ENCODE results near the gene RBPJL. TPM values are rescaled to one million over a fixed set of nuclear protein-coding genes. Genes with fewer than 3 reads are reported as not detected.

Gene RBPJL
- total RNA-seq, 1 experiment from 2014 or later, result not detected

DNA sequence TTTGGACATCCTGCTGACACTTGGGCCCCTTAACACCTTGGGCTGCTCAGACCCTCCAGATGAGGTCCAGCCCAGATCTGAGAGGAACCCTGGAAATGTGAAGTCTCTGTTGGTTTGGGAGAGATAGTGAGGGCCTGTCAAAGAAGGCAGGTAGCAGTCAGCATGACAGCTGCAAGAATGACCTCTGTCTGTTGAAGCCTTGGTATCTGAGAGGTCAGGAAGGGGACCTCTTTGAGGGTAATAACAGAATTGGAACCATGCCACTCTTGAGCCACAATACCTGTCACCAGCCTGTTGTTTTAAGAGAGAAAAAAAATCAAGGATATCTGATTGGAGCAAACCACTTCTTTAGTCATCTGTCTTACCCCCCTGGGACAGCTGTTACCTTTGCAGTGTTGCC lies 60.5 kb downstream of the RBPJL start:
- H3K9ac ChIP-seq (ENCODE audit: low read length), result no peak overlapping the region
- TF ChIP-seq, protein P1, sequence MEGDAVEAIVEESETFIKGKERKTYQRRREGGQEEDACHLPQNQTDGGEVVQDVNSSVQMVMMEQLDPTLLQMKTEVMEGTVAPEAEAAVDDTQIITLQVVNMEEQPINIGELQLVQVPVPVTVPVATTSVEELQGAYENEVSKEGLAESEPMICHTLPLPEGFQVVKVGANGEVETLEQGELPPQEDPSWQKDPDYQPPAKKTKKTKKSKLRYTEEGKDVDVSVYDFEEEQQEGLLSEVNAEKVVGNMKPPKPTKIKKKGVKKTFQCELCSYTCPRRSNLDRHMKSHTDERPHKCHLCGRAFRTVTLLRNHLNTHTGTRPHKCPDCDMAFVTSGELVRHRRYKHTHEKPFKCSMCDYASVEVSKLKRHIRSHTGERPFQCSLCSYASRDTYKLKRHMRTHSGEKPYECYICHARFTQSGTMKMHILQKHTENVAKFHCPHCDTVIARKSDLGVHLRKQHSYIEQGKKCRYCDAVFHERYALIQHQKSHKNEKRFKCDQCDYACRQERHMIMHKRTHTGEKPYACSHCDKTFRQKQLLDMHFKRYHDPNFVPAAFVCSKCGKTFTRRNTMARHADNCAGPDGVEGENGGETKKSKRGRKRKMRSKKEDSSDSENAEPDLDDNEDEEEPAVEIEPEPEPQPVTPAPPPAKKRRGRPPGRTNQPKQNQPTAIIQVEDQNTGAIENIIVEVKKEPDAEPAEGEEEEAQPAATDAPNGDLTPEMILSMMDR (conservative IDR thresholded peaks at IDR 0.05; ENCODE audit: low read depth, low read length), result no peak
- no peak for TF ChIP-seq EZH2 (IDR thresholded peaks at IDR 0.05; ENCODE audit: low read length, unreplicated experiment)
- TF ChIP-seq EZH2phosphoT487 (IDR thresholded peaks at IDR 0.05; ENCODE audit: borderline replicate concordance, low read length), result no peak

More for the DNA sequence above, 60.5 kb downstream of the RBPJL start:
- Histone ChIP-seq H3K27me3 (ENCODE audit: low read length) (no peaks in the 10 kb centered on the region), H4K20me1 (ENCODE audit: low read length) (no peaks in the 10 kb centered on the region), H3K4me3 (ENCODE audit: low read length) (no peak overlapping the region), H3K4me2 (ENCODE audit: low read length) (no peak overlapping the region), H3K79me2 (ENCODE audit: low read length) (peaks cover 27% of the 10 kb centered on the region), H3K36me3 (ENCODE audit: low read depth, low read length) (peaks cover 31% of the 10 kb centered on the region; the same call in 1 of the 2 replicates), H3K4me1 (ENCODE audit: insufficient read depth, low read length) (no peaks in the 10 kb centered on the region; the same call in none of the 2 replicates), H3F3A (ENCODE audit: low read length, unreplicated experiment) (no peaks in the 10 kb centered on the region), H3K9me2 (replicated peaks; ENCODE audit: low read length) (no peaks in the 10 kb centered on the region), H3K27ac (ENCODE audit: low read length) (no peak overlapping the region), H2AFZ (ENCODE audit: low read length) (no peak overlapping the region), H3K9me3 (ENCODE audit: low read length) (no peaks in the 10 kb centered on the region)
- ChIA-PET CTCF (no interaction called here), POLR2A (ENCODE audit: unreplicated experiment) (no interaction called here)
- no peak for DNase-seq
- no TSS peak for BruUV-seq (replicated peaks)
- intact Hi-C loops (cut with micrococcal nuclease), result no loop called here
- no peak for ATAC-seq

Other genes starting within 250 kb of the RBPJL start
- not detected in 2 replicates for gene KCNS1, start 205.7 kb upstream of the RBPJL start, total RNA-seq (2014; rRNA removed)
- gene WFDC5, start 191.7 kb upstream of the RBPJL start, total RNA-seq (2014; rRNA removed), result not detected in 2 replicates
- gene WFDC12, start 182.4 kb upstream of the RBPJL start, total RNA-seq (2014; rRNA removed), result not detected in 2 replicates
- 175 and 188 TPM in 2 replicates for gene PI3, start 131.9 kb upstream of the RBPJL start, total RNA-seq (2014; rRNA removed)
- not detected in 2 replicates for gene SEMG1, start 99.8 kb upstream of the RBPJL start, total RNA-seq (2014; rRNA removed)
- gene SEMG2, start 85.5 kb upstream of the RBPJL start, total RNA-seq (2014; rRNA removed), result not detected in 2 replicates
- gene SLPI, start 52.3 kb upstream of the RBPJL start, total RNA-seq (2014; rRNA removed), result 186 and 207 TPM in 2 replicates
- gene MATN4, start 1.5 kb downstream of the RBPJL start, total RNA-seq (2014; rRNA removed), result 0.33 TPM in 1 of 2 replicates, not detected in the other
- gene SDC4, start 41.6 kb downstream of the RBPJL start, total RNA-seq (2014; rRNA removed), result 134 and 167 TPM in 2 replicates
- gene SYS1, start 56.3 kb downstream of the RBPJL start, total RNA-seq (2014; rRNA removed), result 32.5 and 45.2 TPM in 2 replicates
- not detected in 2 replicates for gene TP53TG5, start 71.5 kb downstream of the RBPJL start, total RNA-seq (2014; rRNA removed)
- 7.7 and 8.5 TPM in 2 replicates for gene DBNDD2, start 101.4 kb downstream of the RBPJL start, total RNA-seq (2014; rRNA removed)
- 101 and 129 TPM in 2 replicates for gene PIGT, start 109.3 kb downstream of the RBPJL start, total RNA-seq (2014; rRNA removed)
- not detected in 2 replicates for gene WFDC2, start 162.9 kb downstream of the RBPJL start, total RNA-seq (2014; rRNA removed)
- gene SPINT3, start 208.8 kb downstream of the RBPJL start, total RNA-seq (2014; rRNA removed), result not detected in 2 replicates
- gene WFDC6, start 232.6 kb downstream of the RBPJL start, total RNA-seq (2014; rRNA removed), result not detected in 2 replicates
- gene EPPIN, start 240.6 kb downstream of the RBPJL start, total RNA-seq (2014; rRNA removed), result not detected in 2 replicates